Measurements from ENCODE around the gene DCC.

DNA sequence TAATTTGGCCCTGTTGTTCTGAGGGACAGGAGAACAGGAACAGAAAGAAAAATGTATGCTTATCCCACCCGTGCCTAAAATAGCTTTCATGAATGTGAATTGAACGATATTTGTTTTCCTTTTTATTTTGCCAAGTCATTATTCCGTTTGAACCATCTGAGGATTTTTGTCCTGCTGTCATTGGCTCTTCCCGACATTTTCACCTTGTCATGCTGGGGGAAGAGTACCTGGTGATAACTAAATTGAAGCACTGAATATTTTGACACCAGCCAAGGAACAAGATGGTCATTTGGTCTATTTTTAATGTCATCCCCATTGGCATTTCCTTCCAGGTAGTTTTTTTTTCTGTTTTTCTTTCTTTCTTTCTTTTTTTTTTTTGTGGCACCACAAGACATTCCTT lies 204.1 kb downstream of the DCC start:
- TF ChIP-seq, protein P1, sequence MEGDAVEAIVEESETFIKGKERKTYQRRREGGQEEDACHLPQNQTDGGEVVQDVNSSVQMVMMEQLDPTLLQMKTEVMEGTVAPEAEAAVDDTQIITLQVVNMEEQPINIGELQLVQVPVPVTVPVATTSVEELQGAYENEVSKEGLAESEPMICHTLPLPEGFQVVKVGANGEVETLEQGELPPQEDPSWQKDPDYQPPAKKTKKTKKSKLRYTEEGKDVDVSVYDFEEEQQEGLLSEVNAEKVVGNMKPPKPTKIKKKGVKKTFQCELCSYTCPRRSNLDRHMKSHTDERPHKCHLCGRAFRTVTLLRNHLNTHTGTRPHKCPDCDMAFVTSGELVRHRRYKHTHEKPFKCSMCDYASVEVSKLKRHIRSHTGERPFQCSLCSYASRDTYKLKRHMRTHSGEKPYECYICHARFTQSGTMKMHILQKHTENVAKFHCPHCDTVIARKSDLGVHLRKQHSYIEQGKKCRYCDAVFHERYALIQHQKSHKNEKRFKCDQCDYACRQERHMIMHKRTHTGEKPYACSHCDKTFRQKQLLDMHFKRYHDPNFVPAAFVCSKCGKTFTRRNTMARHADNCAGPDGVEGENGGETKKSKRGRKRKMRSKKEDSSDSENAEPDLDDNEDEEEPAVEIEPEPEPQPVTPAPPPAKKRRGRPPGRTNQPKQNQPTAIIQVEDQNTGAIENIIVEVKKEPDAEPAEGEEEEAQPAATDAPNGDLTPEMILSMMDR (optimal IDR thresholded peaks at IDR 0.05 in 1 of 3, IDR thresholded peaks at IDR 0.05 in 1 of 3, conservative IDR thresholded peaks at IDR 0.05 in 1 of 3; ENCODE audit: extremely low read depth in 1 of 3, insufficient read depth in 2 of 3, low read length in 3 of 3) = no peak
- TF ChIP-seq EZH2 (IDR thresholded peaks at IDR 0.05; ENCODE audit: low read length) = no peak

Data from keratinocyte (primary cell).